Lung (tissue), 12 donors: ENCODE measurements around the gene PGA5. TPM values are rescaled to one million over a fixed set of nuclear protein-coding genes. Genes with fewer than 3 reads are reported as not detected.

Source experiments
- ATAC-seq: fragments of 200-7000 bp; cut with Tn5 transposase; one replicate; pipeline ENCODE4 v1.9.1; 2020; ENCODE audit warnings: moderate number of reproducible peaks; ENCODE audit not compliant: insufficient read depth, low FRiP score
- DNase-seq, 3 donors: peaks; one replicate each; pipeline ENCODE4 v3.0.0-alpha.2; 2013 to 2017
- H3K27ac ChIP-seq, 2 donors: one replicate each; pipeline ENCODE4 v1.5.1; 2013; ENCODE audit warnings: mild to moderate bottlenecking in 2 of 2, moderate library complexity in 2 of 2, control low read depth in 1 of 2, inconsistent platforms in 1 of 2, low read depth in 1 of 2, low read length in 1 of 2
- H3K27me3 ChIP-seq, 3 donors: one replicate each; pipeline ENCODE4 v1.5.1; 2013; ENCODE audit warnings: low read length in 2 of 3; ENCODE audit not compliant: control insufficient read depth in 3 of 3, insufficient read depth in 3 of 3
- H3K36me3 ChIP-seq, 4 donors: one replicate each; pipeline ENCODE4 v1.5.1; 2013; ENCODE audit warnings: low read length in 4 of 4, mild to moderate bottlenecking in 1 of 4, moderate library complexity in 1 of 4; ENCODE audit not compliant: control insufficient read depth in 4 of 4, insufficient read depth in 4 of 4
- H3K4me1 ChIP-seq, 5 donors: one replicate each; pipeline ENCODE4 v1.5.1; 2013; ENCODE audit warnings: low read length in 5 of 5, mild to moderate bottlenecking in 2 of 5, moderate library complexity in 1 of 5; ENCODE audit not compliant: control insufficient read depth in 5 of 5, insufficient read depth in 5 of 5
- H3K4me3 ChIP-seq: one replicate; pipeline ENCODE4 v1.5.1; 2013; ENCODE audit warnings: mild to moderate bottlenecking, control low read depth, moderate library complexity
- H3K9ac ChIP-seq, 2 donors: one replicate each; pipeline ENCODE4 v1.5.1; 2013; ENCODE audit warnings: low read length in 2 of 2, control low read depth in 1 of 2; ENCODE audit not compliant: insufficient read depth in 1 of 2
- H3K9me3 ChIP-seq, 4 donors: one replicate each; pipeline ENCODE4 v1.5.1; 2013; ENCODE audit warnings: low read length in 3 of 4, mild to moderate bottlenecking in 1 of 4, moderate library complexity in 1 of 4; ENCODE audit not compliant: control insufficient read depth in 4 of 4, insufficient read depth in 3 of 4
- WGBS, 2 donors: extraction: QIAGEN DNeasy Blood & Tissue Kit; methylation state at CpG; one replicate each; pipeline ENCODE4 v1.1.7; 2013; 5-methylcytosine and 5-hydroxymethylcytosine counted together
- polyA plus RNA-seq, 2 donors: library from polyadenylated mRNA; stranded (reverse); fragments of 200-250 nt; gene quantifications; one replicate each; pipeline ENCODE4 v1.2.1, GENCODE V29; 2013
- total RNA-seq, 2 donors: library from RNA; depleted of rRNA in 1 of 2; stranded (reverse); fragments of >200 nt in 1 of 2; gene quantifications; one replicate each; pipeline ENCODE4 v1.2.1, GENCODE V29; 2014 to 2021
- TF ChIP-seq, protein P1 (sequence below): IDR thresholded peaks from 2 replicates; pipeline ENCODE4 v1.5.1; 2012; ENCODE audit warnings: mild to moderate bottlenecking; ENCODE audit errors: control extremely low read depth, extremely low read depth
- donor health status: control.
- donor health status: control.
- donor health status: Bipolar disorder and iron deficiency.
- donor health status: healthy.
- donor health status: DM: yes; HTN: yes; CAD: no.

The PGA5 gene
- total and polyA plus RNA-seq, 4 donors: 0.08 to 0.55 (median 0.09) TPM; not detected in 1

DNA sequence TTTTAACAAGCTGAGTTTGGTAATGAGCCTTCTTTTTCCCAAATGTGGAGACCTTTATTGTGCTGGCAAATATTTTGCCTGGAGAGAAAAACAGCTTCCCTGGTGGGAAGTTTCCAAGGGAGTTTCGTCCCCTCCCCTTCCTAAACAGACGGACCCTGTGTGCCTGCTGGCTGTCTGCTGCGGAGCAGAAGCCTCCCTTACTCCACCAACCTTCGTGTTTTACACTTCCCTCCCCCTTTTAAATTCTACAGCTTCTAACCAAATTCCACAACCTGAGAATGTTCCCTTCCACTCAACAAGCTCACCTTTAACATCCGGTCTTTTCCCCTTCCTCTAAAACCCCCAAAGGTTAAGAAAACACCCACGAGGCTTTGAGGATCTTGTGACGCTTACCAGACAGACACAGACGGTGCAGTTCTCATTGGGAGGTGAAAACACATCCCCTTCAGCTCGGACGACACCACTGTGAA, 37.1 kb downstream of the PGA5 start:
- H3K27ac ChIP-seq: no peak overlapping the region
- WGBS, 2 donors: 64 to 83% methylated on average over 10 of the region's 10 CpGs
- H3K27me3 ChIP-seq: no peaks in the 10 kb centered on the region
- no peaks in the 10 kb centered on the region for H3K36me3 ChIP-seq
- no peaks in the 10 kb centered on the region for H3K9me3 ChIP-seq
- no peak for ATAC-seq
- H3K9ac ChIP-seq: no peak overlapping the region
- TF ChIP-seq, protein P1, sequence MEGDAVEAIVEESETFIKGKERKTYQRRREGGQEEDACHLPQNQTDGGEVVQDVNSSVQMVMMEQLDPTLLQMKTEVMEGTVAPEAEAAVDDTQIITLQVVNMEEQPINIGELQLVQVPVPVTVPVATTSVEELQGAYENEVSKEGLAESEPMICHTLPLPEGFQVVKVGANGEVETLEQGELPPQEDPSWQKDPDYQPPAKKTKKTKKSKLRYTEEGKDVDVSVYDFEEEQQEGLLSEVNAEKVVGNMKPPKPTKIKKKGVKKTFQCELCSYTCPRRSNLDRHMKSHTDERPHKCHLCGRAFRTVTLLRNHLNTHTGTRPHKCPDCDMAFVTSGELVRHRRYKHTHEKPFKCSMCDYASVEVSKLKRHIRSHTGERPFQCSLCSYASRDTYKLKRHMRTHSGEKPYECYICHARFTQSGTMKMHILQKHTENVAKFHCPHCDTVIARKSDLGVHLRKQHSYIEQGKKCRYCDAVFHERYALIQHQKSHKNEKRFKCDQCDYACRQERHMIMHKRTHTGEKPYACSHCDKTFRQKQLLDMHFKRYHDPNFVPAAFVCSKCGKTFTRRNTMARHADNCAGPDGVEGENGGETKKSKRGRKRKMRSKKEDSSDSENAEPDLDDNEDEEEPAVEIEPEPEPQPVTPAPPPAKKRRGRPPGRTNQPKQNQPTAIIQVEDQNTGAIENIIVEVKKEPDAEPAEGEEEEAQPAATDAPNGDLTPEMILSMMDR: no peak
- H3K4me1 ChIP-seq: no peaks in the 10 kb centered on the region
- H3K4me3 ChIP-seq: no peak overlapping the region
- no peak for DNase-seq

DNA sequence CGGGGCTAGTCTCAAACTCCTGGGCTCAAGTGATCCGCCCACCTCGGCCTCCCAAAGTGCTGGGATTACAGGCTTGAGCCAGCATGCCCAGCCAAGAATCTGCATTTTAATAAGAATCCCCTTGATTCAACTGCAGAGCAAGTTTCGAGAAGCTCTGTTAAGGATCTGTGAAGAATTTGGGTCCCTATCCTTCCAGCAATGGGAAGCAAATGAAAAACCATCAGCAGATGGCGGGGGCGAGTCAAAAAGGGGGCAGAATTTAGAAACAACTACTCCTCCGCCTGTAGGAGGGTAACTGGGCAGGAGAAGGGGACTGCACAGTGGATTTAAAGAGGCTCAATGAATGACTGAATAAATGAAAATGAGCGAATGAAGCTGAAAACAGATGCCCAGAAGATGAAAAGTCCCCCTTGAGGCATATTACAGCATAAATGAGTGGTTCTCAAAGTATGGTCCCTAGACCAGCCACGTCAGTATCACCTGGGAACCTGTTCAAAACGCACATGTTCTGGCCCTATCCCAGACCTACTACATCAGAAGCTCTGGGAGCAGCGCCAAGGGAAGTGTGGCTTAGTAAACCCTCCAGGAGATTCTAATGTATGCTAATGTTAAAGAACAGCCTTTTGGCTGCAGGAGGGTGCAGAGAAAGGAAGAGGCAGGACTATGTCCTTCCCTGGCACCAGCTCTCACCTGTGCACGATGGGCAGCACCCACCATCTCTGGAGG, 39.1 kb downstream of the PGA5 start:
- no peak for DNase-seq
- Histone ChIP-seq H3K9ac (no peak overlapping the region), H3K27me3 (no peaks in the 10 kb centered on the region), H3K4me3 (no peak overlapping the region), H3K27ac (no peak overlapping the region), H3K4me1 (no peaks in the 10 kb centered on the region), H3K36me3 (no peaks in the 10 kb centered on the region), H3K9me3 (no peaks in the 10 kb centered on the region)
- ATAC-seq: no peak
- TF ChIP-seq, protein P1: no peak
- WGBS, 2 donors: 82 to 93% methylated on average over 12 of the region's 12 CpGs

DNA sequence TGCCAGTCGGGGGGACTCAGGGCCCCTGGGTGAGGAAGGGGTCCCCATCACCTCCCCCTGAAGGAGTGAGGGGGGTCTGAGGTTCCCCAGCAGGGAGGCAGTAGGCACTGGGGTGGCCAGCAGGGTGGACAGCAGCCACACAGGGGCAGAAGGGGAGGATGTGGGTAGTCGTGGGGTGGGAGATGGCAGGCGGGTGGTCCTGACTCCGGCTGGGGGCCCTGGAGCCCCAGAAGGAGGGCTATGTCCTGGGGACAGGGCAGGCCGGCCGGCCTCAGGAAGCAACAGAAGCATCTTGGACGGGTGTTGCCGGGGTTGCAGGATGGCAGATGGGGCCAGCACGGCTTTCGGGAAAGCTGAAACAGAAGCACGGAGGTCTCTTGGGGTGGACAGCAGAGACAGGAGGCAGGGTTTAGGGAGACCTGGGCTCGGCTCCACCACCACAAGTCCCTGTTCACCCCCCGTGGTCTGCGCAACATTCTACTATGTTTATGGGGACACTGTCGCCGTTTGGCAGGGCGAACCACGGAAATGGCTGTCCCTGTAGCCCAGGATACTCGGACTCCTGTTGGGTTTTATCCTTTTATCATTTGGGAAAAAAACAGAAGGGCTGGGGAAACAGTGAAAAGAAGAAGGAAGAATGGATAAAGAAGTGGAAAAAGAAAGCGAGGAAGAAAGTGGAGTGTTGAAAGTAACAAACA, 40.1 kb downstream of the PGA5 start:
- Histone ChIP-seq H3K4me3 (no peak overlapping the region), H3K36me3 (no peaks in the 10 kb centered on the region)
- ATAC-seq: no peak

More for the DNA sequence above, 40.1 kb downstream of the PGA5 start:
- 86 to 90% methylated on average over 20 of the region's 20 CpGs for WGBS, 2 donors
- H3K27me3 ChIP-seq: no peaks in the 10 kb centered on the region
- H3K27ac ChIP-seq: no peak overlapping the region
- H3K9ac ChIP-seq: no peak overlapping the region
- H3K4me1 ChIP-seq: no peaks in the 10 kb centered on the region
- TF ChIP-seq, protein P1: no peak
- no peak for DNase-seq
- no peaks in the 10 kb centered on the region for H3K9me3 ChIP-seq
